ENCODE data around the gene KCNJ2. TPM values are rescaled to one million over a fixed set of nuclear protein-coding genes. Genes with fewer than 3 reads are reported as not detected.
A peak's percentile ranks its signal among the peaks of the same experiment; 100 is the strongest.

Gene KCNJ2
- total and polyA plus RNA-seq, 4 donors, result 6.4 to 12.7 (median 8.2) TPM

GRCh38 chr17:70120425-70120824, 48.9 kb upstream of the KCNJ2 start:
- WGBS, 2 donors, result 45 to 74% methylated on average over 4 of the region's 4 CpGs

GRCh38 chr17:70121126-70121525, 48.2 kb upstream of the KCNJ2 start:
- WGBS, 2 donors, result 27 to 43% methylated on average over 3 of the region's 3 CpGs
- Histone ChIP-seq H3K9ac (ENCODE audit: insufficient read depth in 1 of 2, low read length in 2 of 2) (no peak overlapping the region), H3K27ac (ENCODE audit: low read depth in 1 of 2, low read length in 1 of 2) (peak overlapping the region in 1 of 2 donors; percentile 6)

More at GRCh38 chr17:70120425-70120824, 48.9 kb upstream of the KCNJ2 start:
- no peak for TF ChIP-seq CTCF (IDR thresholded peaks at IDR 0.05; ENCODE audit: control extremely low read depth, extremely low read depth)
- Histone ChIP-seq H3K4me3 (no peak overlapping the region), H3K9me3 (ENCODE audit: control insufficient read depth in 4 of 4, insufficient read depth in 3 of 4, low read length in 3 of 4) (peaks cover 0 to 4% (median 0%) of the 10 kb centered on the region in 4 donors), H3K9ac (ENCODE audit: insufficient read depth in 1 of 2, low read length in 2 of 2) (no peak overlapping the region), H3K4me1 (ENCODE audit: control insufficient read depth in 5 of 5, insufficient read depth in 5 of 5, low read length in 5 of 5) (peaks cover 0 to 4% (median 0%) of the 10 kb centered on the region in 5 donors), H3K36me3 (ENCODE audit: control insufficient read depth in 4 of 4, insufficient read depth in 4 of 4, low read length in 4 of 4) (no peaks in the 10 kb centered on the region), H3K27ac (ENCODE audit: low read depth in 1 of 2, low read length in 1 of 2) (no peak overlapping the region), H3K27me3 (ENCODE audit: control insufficient read depth in 3 of 3, insufficient read depth in 3 of 3, low read length in 2 of 3) (no peaks in the 10 kb centered on the region)
- no peak for DNase-seq
- no peak for ATAC-seq (ENCODE audit: insufficient read depth, low FRiP score)

GRCh38 chr17:70123193-70123592, 46.1 kb upstream of the KCNJ2 start:
- H3K4me3 ChIP-seq, result no peak overlapping the region
- no peak overlapping the region for H3K27ac ChIP-seq (ENCODE audit: low read depth in 1 of 2, low read length in 1 of 2)
- H3K36me3 ChIP-seq (ENCODE audit: control insufficient read depth in 4 of 4, insufficient read depth in 4 of 4, low read length in 4 of 4), result no peaks in the 10 kb centered on the region
- DNase-seq (no peak), ATAC-seq (ENCODE audit: insufficient read depth, low FRiP score) (no peak)
- H3K27me3 ChIP-seq (ENCODE audit: control insufficient read depth in 3 of 3, insufficient read depth in 3 of 3, low read length in 2 of 3), result no peaks in the 10 kb centered on the region
- no peak for TF ChIP-seq CTCF (IDR thresholded peaks at IDR 0.05; ENCODE audit: control extremely low read depth, extremely low read depth)
- H3K9me3 ChIP-seq (ENCODE audit: control insufficient read depth in 4 of 4, insufficient read depth in 3 of 4, low read length in 3 of 4), result peaks cover 0 to 4% (median 0%) of the 10 kb centered on the region in 4 donors
- WGBS, 2 donors, result 57 to 65% methylated on average over 2 of the region's 2 CpGs
- no peak overlapping the region for H3K9ac ChIP-seq (ENCODE audit: insufficient read depth in 1 of 2, low read length in 2 of 2)
- peaks cover 0 to 4% (median 0%) of the 10 kb centered on the region in 5 donors for H3K4me1 ChIP-seq (ENCODE audit: control insufficient read depth in 5 of 5, insufficient read depth in 5 of 5, low read length in 5 of 5)

More at GRCh38 chr17:70121126-70121525, 48.2 kb upstream of the KCNJ2 start:
- no peak for ATAC-seq (ENCODE audit: insufficient read depth, low FRiP score)
- Histone ChIP-seq H3K4me1 (ENCODE audit: control insufficient read depth in 5 of 5, insufficient read depth in 5 of 5, low read length in 5 of 5) (peaks cover 0 to 4% (median 0%) of the 10 kb centered on the region in 5 donors), H3K36me3 (ENCODE audit: control insufficient read depth in 4 of 4, insufficient read depth in 4 of 4, low read length in 4 of 4) (no peaks in the 10 kb centered on the region), H3K9me3 (ENCODE audit: control insufficient read depth in 4 of 4, insufficient read depth in 3 of 4, low read length in 3 of 4) (peaks cover 0 to 4% (median 0%) of the 10 kb centered on the region in 4 donors), H3K4me3 (no peak overlapping the region), H3K27me3 (ENCODE audit: control insufficient read depth in 3 of 3, insufficient read depth in 3 of 3, low read length in 2 of 3) (no peaks in the 10 kb centered on the region)
- no peak for DNase-seq
- TF ChIP-seq CTCF (IDR thresholded peaks at IDR 0.05; ENCODE audit: control extremely low read depth, extremely low read depth), result no peak

GRCh38 chr17:70124723-70125122, 44.6 kb upstream of the KCNJ2 start:
- Histone ChIP-seq H3K27ac (ENCODE audit: low read depth in 1 of 2, low read length in 1 of 2) (no peak overlapping the region), H3K36me3 (ENCODE audit: control insufficient read depth in 4 of 4, insufficient read depth in 4 of 4, low read length in 4 of 4) (no peaks in the 10 kb centered on the region), H3K4me3 (no peak overlapping the region), H3K9ac (ENCODE audit: insufficient read depth in 1 of 2, low read length in 2 of 2) (no peak overlapping the region), H3K9me3 (ENCODE audit: control insufficient read depth in 4 of 4, insufficient read depth in 3 of 4, low read length in 3 of 4) (no peaks in the 10 kb centered on the region), H3K27me3 (ENCODE audit: control insufficient read depth in 3 of 3, insufficient read depth in 3 of 3, low read length in 2 of 3) (no peaks in the 10 kb centered on the region), H3K4me1 (ENCODE audit: control insufficient read depth in 5 of 5, insufficient read depth in 5 of 5, low read length in 5 of 5) (peaks cover 0 to 4% (median 0%) of the 10 kb centered on the region in 5 donors)
- TF ChIP-seq CTCF (IDR thresholded peaks at IDR 0.05; ENCODE audit: control extremely low read depth, extremely low read depth), result no peak
- no peak for ATAC-seq (ENCODE audit: insufficient read depth, low FRiP score)
- DNase-seq, result no peak
- WGBS, 2 donors, result 79 to 81% methylated on average over 3 of the region's 3 CpGs
